IMR-90 (cell line): ENCODE measurements around the gene MT3.

ENCODE experiments used
- ELK1 ChIP-seq: fragments of 150-350 bp; IDR thresholded peaks from 2 replicates; pipeline ENCODE4 v1.6.1; 2016; ENCODE audit warnings: low read depth, mild to moderate bottlenecking, low read length, moderate library complexity, borderline replicate concordance
- MAFK ChIP-seq: IDR thresholded peaks from 2 replicates; pipeline ENCODE4 v1.6.1; 2012; ENCODE audit warnings: low read depth, low read length, improper control_type of control experiment
- POLR2A ChIP-seq: IDR thresholded peaks from 2 replicates; pipeline ENCODE4 v1.6.1; 2012; ENCODE audit warnings: mild to moderate bottlenecking, low read depth, low read length
- SMC3 ChIP-seq: fragments of 150-350 bp; IDR thresholded peaks from 2 replicates; pipeline ENCODE4 v1.6.1; 2016; ENCODE audit warnings: low read depth, mild to moderate bottlenecking, antibody characterized with exemption, low read length, moderate library complexity
- USF2 ChIP-seq: fragments of 150-350 bp; IDR thresholded peaks from 2 replicates; pipeline ENCODE4 v1.6.1; 2017; ENCODE audit warnings: mild to moderate bottlenecking, antibody characterized with exemption, low read length, low read depth
- TF ChIP-seq, protein P1 (sequence below): conservative IDR thresholded peaks from 2 replicates; pipeline ENCODE4 v1.5.1; 2012; ENCODE audit warnings: mild to moderate bottlenecking, low read depth, low read length, improper control_type of control experiment

GRCh38 chr16:56625943-56626654 lies 36.8 kb downstream of the MT3 start:
- TF ChIP-seq, protein P1, sequence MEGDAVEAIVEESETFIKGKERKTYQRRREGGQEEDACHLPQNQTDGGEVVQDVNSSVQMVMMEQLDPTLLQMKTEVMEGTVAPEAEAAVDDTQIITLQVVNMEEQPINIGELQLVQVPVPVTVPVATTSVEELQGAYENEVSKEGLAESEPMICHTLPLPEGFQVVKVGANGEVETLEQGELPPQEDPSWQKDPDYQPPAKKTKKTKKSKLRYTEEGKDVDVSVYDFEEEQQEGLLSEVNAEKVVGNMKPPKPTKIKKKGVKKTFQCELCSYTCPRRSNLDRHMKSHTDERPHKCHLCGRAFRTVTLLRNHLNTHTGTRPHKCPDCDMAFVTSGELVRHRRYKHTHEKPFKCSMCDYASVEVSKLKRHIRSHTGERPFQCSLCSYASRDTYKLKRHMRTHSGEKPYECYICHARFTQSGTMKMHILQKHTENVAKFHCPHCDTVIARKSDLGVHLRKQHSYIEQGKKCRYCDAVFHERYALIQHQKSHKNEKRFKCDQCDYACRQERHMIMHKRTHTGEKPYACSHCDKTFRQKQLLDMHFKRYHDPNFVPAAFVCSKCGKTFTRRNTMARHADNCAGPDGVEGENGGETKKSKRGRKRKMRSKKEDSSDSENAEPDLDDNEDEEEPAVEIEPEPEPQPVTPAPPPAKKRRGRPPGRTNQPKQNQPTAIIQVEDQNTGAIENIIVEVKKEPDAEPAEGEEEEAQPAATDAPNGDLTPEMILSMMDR = no peak
- TF ChIP-seq MAFK (no peak), USF2 (0 out of 2 replicates have a peak, but pooled peaks have one; percentile 7), POLR2A (peak; percentile 18), SMC3 (no peak), ELK1 (no peak)
